GM19035 (cell line): Measurements from ENCODE around the gene PLEKHA6.
"Not testable (repeated sequence)": the region's sequence is repeated elsewhere in the genome, so short reads cannot be mapped to it uniquely, and the experiment has no call there.

ENCODE experiments used
- ATAC-seq: cut with Tn5 transposase; IDR thresholded peaks from one replicate; pipeline ENCODE4 v1.9.1; 2021; ENCODE audit not compliant: unreplicated experiment

The PLEKHA6 gene

GRCh38 chr1:204249736-204250427, 109.8 kb downstream of the PLEKHA6 start:
- ATAC-seq: no peak

GRCh38 chr1:204248954-204249353, 110.8 kb downstream of the PLEKHA6 start:
- ATAC-seq: no peak

GRCh38 chr1:204246876-204247275, 112.9 kb downstream of the PLEKHA6 start:
- ATAC-seq: no peak

- ATAC-seq: no peak
These were observed 116.8 kb downstream of the PLEKHA6 start for GRCh38 chr1:204242920-204243319.

- no peak for ATAC-seq
These were observed 117.8 kb downstream of the PLEKHA6 start for GRCh38 chr1:204241914-204242313.

- ATAC-seq: no peak
These were observed 118.7 kb downstream of the PLEKHA6 start for GRCh38 chr1:204241050-204241449.

- no peak for ATAC-seq
These were observed 119.5 kb downstream of the PLEKHA6 start for GRCh38 chr1:204240233-204240632.

GRCh38 chr1:204239401-204239800, 120.3 kb downstream of the PLEKHA6 start:
- not testable (repeated sequence) for ATAC-seq

GRCh38 chr1:204238520-204238919, 121.2 kb downstream of the PLEKHA6 start:
- ATAC-seq: not testable (repeated sequence)

GRCh38 chr1:204237515-204237914, 122.2 kb downstream of the PLEKHA6 start:
- not testable (repeated sequence) for ATAC-seq

- ATAC-seq: no peak
These were observed 127.2 kb downstream of the PLEKHA6 start for GRCh38 chr1:204232526-204232925.

- ATAC-seq: no peak
These were observed 129.5 kb downstream of the PLEKHA6 start for GRCh38 chr1:204230211-204230610.

- ATAC-seq: no peak
These were observed 130.8 kb downstream of the PLEKHA6 start for GRCh38 chr1:204228896-204229295.

GRCh38 chr1:204227996-204228785, 131.5 kb downstream of the PLEKHA6 start:
- no peak for ATAC-seq

- ATAC-seq: no peak
These were observed 132.4 kb downstream of the PLEKHA6 start for GRCh38 chr1:204227351-204227750.

GRCh38 chr1:204225841-204226735, 133.6 kb downstream of the PLEKHA6 start:
- ATAC-seq: no peak

GRCh38 chr1:204224655-204225054, 135.1 kb downstream of the PLEKHA6 start:
- no peak for ATAC-seq

GRCh38 chr1:204223129-204223860, 136.4 kb downstream of the PLEKHA6 start:
- ATAC-seq: no peak

GRCh38 chr1:204222764-204223055, 137.0 kb downstream of the PLEKHA6 start:
- no peak for ATAC-seq

GRCh38 chr1:204222006-204222763, 137.5 kb downstream of the PLEKHA6 start:
- ATAC-seq: no peak
